ENCODE measurements around the gene RYR2.

DNA sequence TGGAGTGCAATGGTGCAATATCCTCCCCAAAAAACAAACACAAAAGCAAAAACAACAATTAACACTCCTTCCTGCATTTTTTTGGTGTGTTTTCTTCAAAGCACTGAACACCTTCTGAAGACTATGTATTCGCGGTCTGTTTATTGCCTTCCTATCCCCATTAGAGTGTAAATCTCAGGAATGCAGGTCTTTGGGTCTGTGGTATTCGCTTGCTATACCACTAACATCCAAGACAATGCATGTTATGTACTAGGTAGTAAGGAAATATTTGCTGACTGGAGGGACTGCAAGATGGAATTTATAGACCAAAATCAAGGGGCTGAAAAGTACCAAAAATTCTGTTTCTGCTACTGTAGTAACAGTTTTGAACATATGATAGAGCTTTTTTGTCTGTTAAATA, 299.4 kb downstream of the RYR2 start:
- TF ChIP-seq, protein P1, sequence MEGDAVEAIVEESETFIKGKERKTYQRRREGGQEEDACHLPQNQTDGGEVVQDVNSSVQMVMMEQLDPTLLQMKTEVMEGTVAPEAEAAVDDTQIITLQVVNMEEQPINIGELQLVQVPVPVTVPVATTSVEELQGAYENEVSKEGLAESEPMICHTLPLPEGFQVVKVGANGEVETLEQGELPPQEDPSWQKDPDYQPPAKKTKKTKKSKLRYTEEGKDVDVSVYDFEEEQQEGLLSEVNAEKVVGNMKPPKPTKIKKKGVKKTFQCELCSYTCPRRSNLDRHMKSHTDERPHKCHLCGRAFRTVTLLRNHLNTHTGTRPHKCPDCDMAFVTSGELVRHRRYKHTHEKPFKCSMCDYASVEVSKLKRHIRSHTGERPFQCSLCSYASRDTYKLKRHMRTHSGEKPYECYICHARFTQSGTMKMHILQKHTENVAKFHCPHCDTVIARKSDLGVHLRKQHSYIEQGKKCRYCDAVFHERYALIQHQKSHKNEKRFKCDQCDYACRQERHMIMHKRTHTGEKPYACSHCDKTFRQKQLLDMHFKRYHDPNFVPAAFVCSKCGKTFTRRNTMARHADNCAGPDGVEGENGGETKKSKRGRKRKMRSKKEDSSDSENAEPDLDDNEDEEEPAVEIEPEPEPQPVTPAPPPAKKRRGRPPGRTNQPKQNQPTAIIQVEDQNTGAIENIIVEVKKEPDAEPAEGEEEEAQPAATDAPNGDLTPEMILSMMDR (IDR thresholded peaks at IDR 0.05), result no peak
- TF ChIP-seq EP300 (IDR thresholded peaks at IDR 0.05), result no peak
- no peak for TF ChIP-seq POLR2AphosphoS5 (IDR thresholded peaks at IDR 0.05)

Data from suprapubic skin (tissue), 4 donors.